H9 (cell line): ENCODE measurements around the gene SRGAP1. TPM values are rescaled to one million over a fixed set of nuclear protein-coding genes. Genes with fewer than 3 reads are reported as not detected.

Source experiments
- DNase-seq: peaks from one replicate; pipeline ENCODE4 v3.0.0-alpha.2; 2017
- H2AFZ ChIP-seq: one replicate; pipeline ENCODE4 v1.6.1; 2013; ENCODE audit warnings: mild to moderate bottlenecking, low read length, control low read depth, moderate library complexity
- H2AK5ac ChIP-seq: 2 replicates; pipeline ENCODE4 v1.6.1; 2013; ENCODE audit warnings: low read length, control low read depth, mixed read lengths; ENCODE audit not compliant: insufficient read length
- H2BK120ac ChIP-seq: one replicate; pipeline ENCODE4 v1.6.1; 2013; ENCODE audit warnings: low read depth, mild to moderate bottlenecking, low read length, control low read depth, inconsistent platforms; ENCODE audit not compliant: poor library complexity, severe bottlenecking
- H2BK12ac ChIP-seq: 2 replicates; pipeline ENCODE4 v1.6.1; 2013; ENCODE audit warnings: low read length, control low read depth, mixed read lengths, low read depth; ENCODE audit not compliant: insufficient read length
- H2BK15ac ChIP-seq: 2 replicates; pipeline ENCODE4 v1.6.1; 2013; ENCODE audit warnings: low read depth, low read length, control low read depth
- H2BK20ac ChIP-seq: one replicate; pipeline ENCODE4 v1.6.1; 2013; ENCODE audit warnings: low read depth, mild to moderate bottlenecking, low read length, control low read depth, inconsistent platforms; ENCODE audit not compliant: poor library complexity, severe bottlenecking
- H2BK5ac ChIP-seq: 2 replicates; pipeline ENCODE4 v1.6.1; 2013; ENCODE audit warnings: low read length, control low read depth, mixed read lengths; ENCODE audit not compliant: insufficient read length
- H3K14ac ChIP-seq: 2 replicates; pipeline ENCODE4 v1.6.1; 2013; ENCODE audit warnings: low read length, control low read depth; ENCODE audit not compliant: insufficient read depth
- H3K18ac ChIP-seq: 2 replicates; pipeline ENCODE4 v1.6.1; 2013; ENCODE audit warnings: low read depth, mild to moderate bottlenecking, mixed read lengths, low read length, control low read depth; ENCODE audit not compliant: insufficient read length
- H3K23ac ChIP-seq: 2 replicates; pipeline ENCODE4 v1.6.1; 2013; ENCODE audit warnings: low read length, control low read depth, mixed read lengths, low read depth; ENCODE audit not compliant: insufficient read length
- H3K23me2 ChIP-seq: 2 replicates; pipeline ENCODE4 v1.6.1; 2013; ENCODE audit warnings: low read depth, mild to moderate bottlenecking, mixed read lengths, low read length, control low read depth; ENCODE audit not compliant: insufficient read length, poor library complexity, severe bottlenecking
- H3K27ac ChIP-seq: 2 replicates; pipeline ENCODE4 v1.5.1; 2013; ENCODE audit warnings: low read length, control low read depth, mixed read lengths, low read depth; ENCODE audit not compliant: insufficient read length
- H3K27me3 ChIP-seq: 2 replicates; pipeline ENCODE4 v1.6.1; 2013; ENCODE audit warnings: low read length, control low read depth, inconsistent platforms; ENCODE audit not compliant: insufficient read depth
- H3K4ac ChIP-seq: 2 replicates; pipeline ENCODE4 v1.6.1; 2013; ENCODE audit warnings: low read depth, mild to moderate bottlenecking, control low read depth, inconsistent platforms, low read length, moderate library complexity
- H3K4me1 ChIP-seq: 2 replicates; pipeline ENCODE4 v1.6.1; 2013; ENCODE audit warnings: low read length, control low read depth, inconsistent platforms; ENCODE audit not compliant: insufficient read depth
- H3K4me2 ChIP-seq: 2 replicates; pipeline ENCODE4 v1.6.1; 2013; ENCODE audit warnings: low read length, control low read depth, mixed read lengths; ENCODE audit not compliant: insufficient read length, insufficient read depth
- H3K56ac ChIP-seq: 2 replicates; pipeline ENCODE4 v1.6.1; 2013; ENCODE audit warnings: low read depth, mild to moderate bottlenecking, mixed read lengths, low read length, control low read depth; ENCODE audit not compliant: insufficient read length
- H3K79me1 ChIP-seq: 2 replicates; pipeline ENCODE4 v1.6.1; 2013; ENCODE audit warnings: low read depth, mild to moderate bottlenecking, moderate library complexity, low read length, control low read depth, inconsistent platforms; ENCODE audit not compliant: insufficient read depth, poor library complexity, severe bottlenecking
- H3K79me2 ChIP-seq: 2 replicates; pipeline ENCODE4 v1.6.1; 2013; ENCODE audit warnings: low read length, control low read depth, inconsistent platforms; ENCODE audit not compliant: insufficient read depth
- H3K9ac ChIP-seq: 2 replicates; pipeline ENCODE4 v1.6.1; 2013; ENCODE audit warnings: low read length, control low read depth, mixed read lengths; ENCODE audit not compliant: insufficient read length; ENCODE audit errors: extremely low read depth
- H3K9me3 ChIP-seq: one replicate; pipeline ENCODE4 v1.6.1; 2013; ENCODE audit warnings: low read depth, low read length, inconsistent platforms; ENCODE audit not compliant: control insufficient read depth
- H3T11ph ChIP-seq: one replicate; pipeline ENCODE4 v1.6.1; 2013; ENCODE audit warnings: mild to moderate bottlenecking, low read length, control low read depth, inconsistent platforms
- H4K20me1 ChIP-seq: one replicate; pipeline ENCODE4 v1.6.1; 2013; ENCODE audit not compliant: control insufficient read depth, insufficient read length, insufficient read depth
- H4K5ac ChIP-seq: 2 replicates; pipeline ENCODE4 v1.6.1; 2013; ENCODE audit warnings: low read depth, mild to moderate bottlenecking, mixed read lengths, low read length, control low read depth; ENCODE audit not compliant: insufficient read length
- H4K8ac ChIP-seq: replicated peaks from 2 replicates; pipeline ENCODE4 v1.6.1; 2013; ENCODE audit warnings: low read length, control low read depth, mixed read lengths, low read depth; ENCODE audit not compliant: insufficient read length
- H4K91ac ChIP-seq: 2 replicates; pipeline ENCODE4 v1.6.1; 2013; ENCODE audit warnings: low read depth, mild to moderate bottlenecking, moderate library complexity, mixed read lengths, low read length, control low read depth; ENCODE audit not compliant: insufficient read length
- H3K27ac Mint-ChIP-seq, 3 experiments: 2 replicates in 2 of 3; 3 replicates in 1 of 3; pipeline ENCODE4 v1.8.0; 2020 to 2021; ENCODE audit warnings: mixed read lengths in 3 of 3, mild to moderate bottlenecking in 1 of 3, moderate library complexity in 1 of 3
- H3K27me3 Mint-ChIP-seq: 2 replicates; pipeline ENCODE4 v1.8.0; 2021; ENCODE audit warnings: low read depth, mild to moderate bottlenecking, moderate library complexity, mixed read lengths
- H3K36me3 Mint-ChIP-seq, 3 experiments: 2 replicates in 2 of 3; 3 replicates in 1 of 3; pipeline ENCODE4 v1.8.0; 2020 to 2021; ENCODE audit warnings: low read depth in 3 of 3, mixed read lengths in 3 of 3; ENCODE audit not compliant: insufficient read depth in 1 of 3
- H3K4me1 Mint-ChIP-seq, 2 experiments: 2 replicates each; pipeline ENCODE4 v1.8.0; 2020; ENCODE audit warnings: mixed read lengths in 2 of 2
- H3K4me3 Mint-ChIP-seq, 2 experiments: 2 replicates in 1 of 2; 3 replicates in 1 of 2; pipeline ENCODE4 v1.8.0; 2020 to 2021; ENCODE audit warnings: mild to moderate bottlenecking in 2 of 2, mixed read lengths in 2 of 2, moderate library complexity in 1 of 2
- H3K9me3 Mint-ChIP-seq, 2 experiments: 2 replicates in 1 of 2; 3 replicates in 1 of 2; pipeline ENCODE4 v1.8.0; 2020; ENCODE audit warnings: mild to moderate bottlenecking in 2 of 2, mixed read lengths in 2 of 2, moderate library complexity in 1 of 2
- WGBS: extraction: QIAGEN DNeasy Blood & Tissue Kit; methylation state at CpG from one replicate; pipeline ENCODE4 v1.1.7; 2013; ENCODE audit warnings: missing lambda C conversion rate, low lambda C conversion rate, mixed read lengths; ENCODE audit not compliant: insufficient read length; ENCODE audit errors: extremely low coverage; 5-methylcytosine and 5-hydroxymethylcytosine counted together
- total RNA-seq: library from RNA; stranded (reverse); gene quantifications from 2 replicates; pipeline ENCODE4 v1.2.1, GENCODE V29; 2021
- TF ChIP-seq, protein P1 (sequence below): fragments of 200-600 bp; sonication (generic); conservative IDR thresholded peaks from 3 replicates; pipeline ENCODE4 v1.8.0; 2021; ENCODE audit warnings: antibody characterized with exemption, mild to moderate bottlenecking

SRGAP1 gene
- total RNA-seq, 1 experiment from 2014 or later, result 4.8 TPM

DNA sequence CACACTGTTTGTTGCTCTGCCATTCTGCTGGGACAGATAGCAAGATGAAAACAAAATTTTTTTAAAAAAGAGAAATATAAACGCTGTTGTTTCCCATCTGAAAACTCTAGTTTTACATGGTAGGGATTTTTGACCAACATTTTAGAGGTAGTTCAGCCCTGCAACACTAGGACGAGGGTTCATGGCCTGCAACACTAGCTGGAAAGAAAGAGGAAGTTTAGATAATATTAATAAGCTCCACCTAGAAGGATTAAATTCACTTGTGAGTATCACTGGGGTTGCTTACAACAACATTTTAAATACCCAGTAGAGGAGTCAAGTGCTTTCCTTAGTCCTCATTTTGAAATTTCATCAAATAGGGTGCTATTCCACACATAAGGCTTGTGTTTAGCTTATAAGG lies 68.2 kb downstream of the SRGAP1 start:
- Histone ChIP-seq H4K20me1 (no peaks in the 10 kb centered on the region), H2AK5ac (no peak overlapping the region), H3K79me2 (no peaks in the 10 kb centered on the region), H4K8ac (no peak overlapping the region), H3K4me1 (peaks cover 3% of the 10 kb centered on the region; the same call in 1 of the 2 replicates), H4K5ac (no peak overlapping the region), H3K4ac (no peak overlapping the region), H2BK5ac (no peak overlapping the region), H3K23me2 (no peaks in the 10 kb centered on the region), H2BK20ac (no peak overlapping the region), H4K91ac (no peak overlapping the region), H3K14ac (no peak overlapping the region), H2AFZ (no peak overlapping the region), H2BK120ac (no peak overlapping the region), H3K18ac (no peak overlapping the region), H3K9me3 (no peaks in the 10 kb centered on the region), H3K9ac (no peak overlapping the region), H3K27me3 (no peaks in the 10 kb centered on the region), H3K56ac (no peak overlapping the region), H3T11ph (no peak overlapping the region), H3K79me1 (no peaks in the 10 kb centered on the region), H3K4me2 (no peak overlapping the region), H2BK12ac (no peak overlapping the region), H3K23ac (no peak overlapping the region), H3K27ac (no peak overlapping the region), H2BK15ac (no peak overlapping the region)
- H3K4me3 Mint-ChIP-seq, result no peak overlapping the region
- H3K27ac Mint-ChIP-seq, result no peak overlapping the region
- WGBS, result no CpG with 5 or more reads among the region's 2 CpGs
- H3K27me3 Mint-ChIP-seq, result no peaks in the 10 kb centered on the region
- peaks cover 15 to 16% of the 10 kb centered on the region in 2 experiments; a peak in 3 of 4 replicates for H3K4me1 Mint-ChIP-seq
- no peaks in the 10 kb centered on the region for H3K9me3 Mint-ChIP-seq
- no peaks in the 10 kb centered on the region for H3K36me3 Mint-ChIP-seq
- TF ChIP-seq, protein P1, sequence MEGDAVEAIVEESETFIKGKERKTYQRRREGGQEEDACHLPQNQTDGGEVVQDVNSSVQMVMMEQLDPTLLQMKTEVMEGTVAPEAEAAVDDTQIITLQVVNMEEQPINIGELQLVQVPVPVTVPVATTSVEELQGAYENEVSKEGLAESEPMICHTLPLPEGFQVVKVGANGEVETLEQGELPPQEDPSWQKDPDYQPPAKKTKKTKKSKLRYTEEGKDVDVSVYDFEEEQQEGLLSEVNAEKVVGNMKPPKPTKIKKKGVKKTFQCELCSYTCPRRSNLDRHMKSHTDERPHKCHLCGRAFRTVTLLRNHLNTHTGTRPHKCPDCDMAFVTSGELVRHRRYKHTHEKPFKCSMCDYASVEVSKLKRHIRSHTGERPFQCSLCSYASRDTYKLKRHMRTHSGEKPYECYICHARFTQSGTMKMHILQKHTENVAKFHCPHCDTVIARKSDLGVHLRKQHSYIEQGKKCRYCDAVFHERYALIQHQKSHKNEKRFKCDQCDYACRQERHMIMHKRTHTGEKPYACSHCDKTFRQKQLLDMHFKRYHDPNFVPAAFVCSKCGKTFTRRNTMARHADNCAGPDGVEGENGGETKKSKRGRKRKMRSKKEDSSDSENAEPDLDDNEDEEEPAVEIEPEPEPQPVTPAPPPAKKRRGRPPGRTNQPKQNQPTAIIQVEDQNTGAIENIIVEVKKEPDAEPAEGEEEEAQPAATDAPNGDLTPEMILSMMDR, result no peak
- DNase-seq, result no peak
